ENCODE data around the gene AP3S2. TPM values are rescaled to one million over a fixed set of nuclear protein-coding genes. Genes with fewer than 3 reads are reported as not detected.
"Not testable (repeated sequence)": the region's sequence is repeated elsewhere in the genome, so short reads cannot be mapped to it uniquely, and the experiment has no call there.

The AP3S2 gene
- polyA plus RNA-seq, 1 experiment: 54.8 TPM

DNA sequence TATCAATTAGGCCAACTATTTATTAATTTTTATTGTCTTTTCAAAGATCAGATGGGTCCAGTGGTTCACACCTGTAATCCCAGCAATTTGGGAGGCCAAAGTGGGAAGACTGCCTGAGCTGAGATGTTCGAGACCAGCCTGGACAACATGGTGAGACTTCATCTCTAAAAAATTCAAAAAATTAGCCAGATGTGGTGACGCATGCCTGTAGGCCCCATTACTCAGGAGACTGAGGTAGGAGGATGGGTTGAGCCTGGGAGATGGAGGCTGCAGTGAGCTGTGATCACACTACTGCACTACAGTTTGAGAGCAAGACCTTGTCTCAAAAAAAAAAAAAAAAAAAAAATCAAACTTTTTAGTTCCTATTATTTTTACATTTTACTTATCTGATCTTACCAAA, 8.2 kb downstream of the AP3S2 start:
- Histone ChIP-seq H3K4me3 (ENCODE audit: low read depth, low read length) (no peak overlapping the region), H3K9me3 (ENCODE audit: control insufficient read depth, insufficient read depth, low read length) (no peaks in the 10 kb centered on the region), H3K27me3 (ENCODE audit: control insufficient read depth, insufficient read depth, low read length) (no peaks in the 10 kb centered on the region), H3K27ac (ENCODE audit: low read depth, low read length) (no peak overlapping the region)
- no peak for DNase-seq (ENCODE audit: low read depth, low spot score)
- POLR2A ChIA-PET: no interaction called here
- TF ChIP-seq, protein P1, sequence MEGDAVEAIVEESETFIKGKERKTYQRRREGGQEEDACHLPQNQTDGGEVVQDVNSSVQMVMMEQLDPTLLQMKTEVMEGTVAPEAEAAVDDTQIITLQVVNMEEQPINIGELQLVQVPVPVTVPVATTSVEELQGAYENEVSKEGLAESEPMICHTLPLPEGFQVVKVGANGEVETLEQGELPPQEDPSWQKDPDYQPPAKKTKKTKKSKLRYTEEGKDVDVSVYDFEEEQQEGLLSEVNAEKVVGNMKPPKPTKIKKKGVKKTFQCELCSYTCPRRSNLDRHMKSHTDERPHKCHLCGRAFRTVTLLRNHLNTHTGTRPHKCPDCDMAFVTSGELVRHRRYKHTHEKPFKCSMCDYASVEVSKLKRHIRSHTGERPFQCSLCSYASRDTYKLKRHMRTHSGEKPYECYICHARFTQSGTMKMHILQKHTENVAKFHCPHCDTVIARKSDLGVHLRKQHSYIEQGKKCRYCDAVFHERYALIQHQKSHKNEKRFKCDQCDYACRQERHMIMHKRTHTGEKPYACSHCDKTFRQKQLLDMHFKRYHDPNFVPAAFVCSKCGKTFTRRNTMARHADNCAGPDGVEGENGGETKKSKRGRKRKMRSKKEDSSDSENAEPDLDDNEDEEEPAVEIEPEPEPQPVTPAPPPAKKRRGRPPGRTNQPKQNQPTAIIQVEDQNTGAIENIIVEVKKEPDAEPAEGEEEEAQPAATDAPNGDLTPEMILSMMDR (IDR thresholded peaks at IDR 0.05; ENCODE audit: low read depth, low read length): no peak
- CTCF ChIA-PET: interaction anchor here (6.0 to 7.7 kb wide), 3 partner anchors 9 to 145 kb away, joined by 78 to 161 read pairs (median 149); no protein-coding TSS in a partner anchor

GRCh38 chr15:89885179-89885578, 8.6 kb downstream of the AP3S2 start:
- POLR2A ChIA-PET; H3K4me3 ChIP-seq (ENCODE audit: low read depth, low read length); H3K27ac ChIP-seq (ENCODE audit: low read depth, low read length); H3K27me3 ChIP-seq (ENCODE audit: control insufficient read depth, insufficient read depth, low read length); H3K9me3 ChIP-seq (ENCODE audit: control insufficient read depth, insufficient read depth, low read length); DNase-seq (ENCODE audit: low read depth, low spot score): not testable (repeated sequence)
- CTCF ChIA-PET: interaction anchor here (7.2 to 7.7 kb wide), 2 partner anchors 9 to 124 kb away, joined by 149 to 161 read pairs; no protein-coding TSS in a partner anchor

DNA sequence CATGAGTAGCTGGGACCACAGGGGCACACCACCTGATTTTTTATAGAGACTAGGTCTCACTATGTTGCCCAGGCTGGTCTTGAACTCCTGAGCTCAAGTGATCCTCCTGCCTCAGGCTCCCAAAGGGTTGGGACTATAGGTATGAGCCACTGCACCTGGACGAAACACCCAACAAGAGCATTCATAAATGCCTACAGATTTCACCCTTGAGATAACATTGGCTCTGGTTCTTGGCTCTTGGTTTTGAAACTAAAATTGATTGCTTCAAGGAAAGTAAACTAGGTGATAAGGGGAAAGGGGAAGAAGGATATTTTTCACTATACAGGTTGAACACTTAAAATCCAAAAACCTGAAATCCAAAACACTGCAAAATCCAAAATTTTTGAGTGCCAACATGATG, 10.3 kb downstream of the AP3S2 start:
- ChIA-PET CTCF (interaction anchor here (1.9 to 2.5 kb wide), 2 partner anchors 9 to 123 kb away, joined by 9 to 11 read pairs; no protein-coding TSS in a partner anchor), POLR2A (no interaction called here)
- no peaks in the 10 kb centered on the region for H3K9me3 ChIP-seq (ENCODE audit: control insufficient read depth, insufficient read depth, low read length)
- no peak for DNase-seq (ENCODE audit: low read depth, low spot score)
- no peak overlapping the region for H3K27ac ChIP-seq (ENCODE audit: low read depth, low read length)
- H3K4me3 ChIP-seq (ENCODE audit: low read depth, low read length): no peak overlapping the region
- TF ChIP-seq, protein P1 (IDR thresholded peaks at IDR 0.05; ENCODE audit: low read depth, low read length): no peak
- no peaks in the 10 kb centered on the region for H3K27me3 ChIP-seq (ENCODE audit: control insufficient read depth, insufficient read depth, low read length)

GRCh38 chr15:89880727-89881126, 13.1 kb downstream of the AP3S2 start:
- ChIA-PET POLR2A (no interaction called here), CTCF (no interaction called here)
- no peak overlapping the region for H3K27ac ChIP-seq (ENCODE audit: low read depth, low read length)
- no peak for DNase-seq (ENCODE audit: low read depth, low spot score)
- TF ChIP-seq, protein P1 (IDR thresholded peaks at IDR 0.05; ENCODE audit: low read depth, low read length): no peak
- no peaks in the 10 kb centered on the region for H3K9me3 ChIP-seq (ENCODE audit: control insufficient read depth, insufficient read depth, low read length)
- H3K27me3 ChIP-seq (ENCODE audit: control insufficient read depth, insufficient read depth, low read length): no peaks in the 10 kb centered on the region
- no peak overlapping the region for H3K4me3 ChIP-seq (ENCODE audit: low read depth, low read length)

- no peaks in the 10 kb centered on the region for H3K27me3 ChIP-seq (ENCODE audit: control insufficient read depth, insufficient read depth, low read length)
- CTCF ChIA-PET: interaction anchor here (2.4 to 9.3 kb wide), 3 partner anchors 10 to 138 kb away, joined by 19 to 498 read pairs (median 161); partner anchors contain the start of gene MESP1
- no peak overlapping the region for H3K27ac ChIP-seq (ENCODE audit: low read depth, low read length)
- H3K9me3 ChIP-seq (ENCODE audit: control insufficient read depth, insufficient read depth, low read length): no peaks in the 10 kb centered on the region
- no peak for DNase-seq (ENCODE audit: low read depth, low spot score)
- POLR2A ChIA-PET: no interaction called here
- H3K4me3 ChIP-seq (ENCODE audit: low read depth, low read length): no peak overlapping the region
- TF ChIP-seq, protein P1 (IDR thresholded peaks at IDR 0.05; ENCODE audit: low read depth, low read length): no peak
Observed at GRCh38 chr15:89878323-89878722, 15.5 kb downstream of the AP3S2 start.
